ENCODE results near the gene TMED9.

DNA sequence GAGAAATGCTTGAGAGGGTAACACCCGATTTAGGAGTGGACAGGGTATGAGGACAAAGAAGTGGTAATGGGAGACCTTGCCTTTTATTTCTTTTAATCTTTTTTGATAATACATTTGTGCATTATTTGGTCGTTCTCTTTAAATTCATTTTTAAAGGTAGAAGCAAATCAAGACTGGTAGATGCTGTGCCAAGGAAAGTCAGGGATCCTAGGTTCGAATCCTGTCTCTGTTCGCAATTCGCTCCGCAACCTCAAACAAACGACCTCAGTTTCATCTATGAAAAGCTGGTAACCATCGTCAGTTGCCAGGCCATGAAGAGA, 353 bp upstream of the TMED9 start:
- TF ChIP-seq, protein P1, sequence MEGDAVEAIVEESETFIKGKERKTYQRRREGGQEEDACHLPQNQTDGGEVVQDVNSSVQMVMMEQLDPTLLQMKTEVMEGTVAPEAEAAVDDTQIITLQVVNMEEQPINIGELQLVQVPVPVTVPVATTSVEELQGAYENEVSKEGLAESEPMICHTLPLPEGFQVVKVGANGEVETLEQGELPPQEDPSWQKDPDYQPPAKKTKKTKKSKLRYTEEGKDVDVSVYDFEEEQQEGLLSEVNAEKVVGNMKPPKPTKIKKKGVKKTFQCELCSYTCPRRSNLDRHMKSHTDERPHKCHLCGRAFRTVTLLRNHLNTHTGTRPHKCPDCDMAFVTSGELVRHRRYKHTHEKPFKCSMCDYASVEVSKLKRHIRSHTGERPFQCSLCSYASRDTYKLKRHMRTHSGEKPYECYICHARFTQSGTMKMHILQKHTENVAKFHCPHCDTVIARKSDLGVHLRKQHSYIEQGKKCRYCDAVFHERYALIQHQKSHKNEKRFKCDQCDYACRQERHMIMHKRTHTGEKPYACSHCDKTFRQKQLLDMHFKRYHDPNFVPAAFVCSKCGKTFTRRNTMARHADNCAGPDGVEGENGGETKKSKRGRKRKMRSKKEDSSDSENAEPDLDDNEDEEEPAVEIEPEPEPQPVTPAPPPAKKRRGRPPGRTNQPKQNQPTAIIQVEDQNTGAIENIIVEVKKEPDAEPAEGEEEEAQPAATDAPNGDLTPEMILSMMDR (IDR thresholded peaks at IDR 0.05; ENCODE audit: low read length) = no peak
- no peak for TF ChIP-seq EZH2 (IDR thresholded peaks at IDR 0.05; ENCODE audit: borderline replicate concordance, low read length)
